Esophagus muscularis mucosa (tissue), 4 donors: ENCODE data around the gene MYO19. TPM values are rescaled to one million over a fixed set of nuclear protein-coding genes. Genes with fewer than 3 reads are reported as not detected.
"Not testable (repeated sequence)": the region's sequence is repeated elsewhere in the genome, so short reads cannot be mapped to it uniquely, and the experiment has no call there.

Source experiments
- DNase-seq: peaks from one replicate; pipeline ENCODE4 v3.0.0-alpha.2; 2017; ENCODE audit errors: extremely low spot score
- H3K27ac ChIP-seq, 4 donors: fragments of 200-600 bp; sonication (generic); replicated peaks in 1 of 4; 1 replicate in 3 of 4; 2 replicates in 1 of 4; pipeline ENCODE4 v1.5.1; 2016 to 2019; ENCODE audit warnings: mild to moderate bottlenecking in 1 of 4
- H3K27me3 ChIP-seq, 4 donors: fragments of 200-600 bp; sonication (generic); one replicate each; pipeline versions ENCODE4 v1.5.1 to v1.6.0; 2016 to 2019
- H3K36me3 ChIP-seq, 4 donors: fragments of 200-600 bp; sonication (generic); one replicate each; pipeline ENCODE4 v1.5.1; 2016 to 2019
- H3K4me1 ChIP-seq, 4 donors: fragments of 200-600 bp; sonication (generic); one replicate each; pipeline ENCODE4 v1.5.1; 2016 to 2019
- H3K4me3 ChIP-seq, 4 donors: fragments of 200-600 bp; sonication (generic); 1 replicate in 2 of 4; 2 replicates in 2 of 4; pipeline ENCODE4 v1.5.1; 2016 to 2019; ENCODE audit warnings: mild to moderate bottlenecking in 4 of 4, moderate library complexity in 1 of 4
- H3K9me3 ChIP-seq, 4 donors: fragments of 200-600 bp; sonication (generic); 1 replicate in 3 of 4; 2 replicates in 1 of 4; pipeline ENCODE4 v1.5.1; 2016 to 2019
- EP300 ChIP-seq: sonication (generic); formaldehyde crosslinking; IDR thresholded peaks from one replicate; pipeline ENCODE4 v1.6.1; 2017; ENCODE audit warnings: antibody characterized with exemption
- POLR2A ChIP-seq: fragments of 450-650 bp; IDR thresholded peaks from one replicate; pipeline ENCODE4 v1.6.1; 2017; ENCODE audit warnings: antibody characterized with exemption, moderate library complexity, mild to moderate bottlenecking, low read depth
- POLR2AphosphoS5 ChIP-seq, 2 donors: sonication (generic); formaldehyde crosslinking; IDR thresholded peaks; one replicate each; pipeline ENCODE4 v1.6.1; 2017; ENCODE audit warnings: antibody characterized with exemption in 2 of 2
- WGBS: methylation state at CpG from one replicate; pipeline ENCODE4 v1.1.5; 2018; 5-methylcytosine and 5-hydroxymethylcytosine counted together
- intact Hi-C: fragments of 100-400 bp; cut with DNase I; formaldehyde crosslinking; loops from one replicate; pipeline ENCODE4 v1.15.1; 2023
- total RNA-seq, 4 donors: library from RNA; depleted of rRNA; stranded (reverse); fragments of >200 nt; gene quantifications; one replicate each; pipeline versions ENCODE4 v1.1.0 to v1.2.1, GENCODE V29; 2016
- TF ChIP-seq, protein P1 (sequence below), 3 experiments: fragments of 200-600 bp in 2 of 3; fragments of 450-650 bp in 1 of 3; sonication (generic) in 2 of 3; IDR thresholded peaks; one replicate each; pipeline ENCODE4 v1.5.1; 2017 to 2019; ENCODE audit warnings: antibody characterized with exemption in 3 of 3, mild to moderate bottlenecking in 2 of 3, moderate library complexity in 1 of 3

The MYO19 gene
- total RNA-seq, 4 donors from 2014 or later, result 29.5 to 68.1 (median 44.3) TPM

- DNase-seq, result no peak
- H3K4me1 ChIP-seq, result peaks cover 0 to 3% (median 0%) of the 10 kb centered on the region in 4 donors
- TF ChIP-seq, protein P1, sequence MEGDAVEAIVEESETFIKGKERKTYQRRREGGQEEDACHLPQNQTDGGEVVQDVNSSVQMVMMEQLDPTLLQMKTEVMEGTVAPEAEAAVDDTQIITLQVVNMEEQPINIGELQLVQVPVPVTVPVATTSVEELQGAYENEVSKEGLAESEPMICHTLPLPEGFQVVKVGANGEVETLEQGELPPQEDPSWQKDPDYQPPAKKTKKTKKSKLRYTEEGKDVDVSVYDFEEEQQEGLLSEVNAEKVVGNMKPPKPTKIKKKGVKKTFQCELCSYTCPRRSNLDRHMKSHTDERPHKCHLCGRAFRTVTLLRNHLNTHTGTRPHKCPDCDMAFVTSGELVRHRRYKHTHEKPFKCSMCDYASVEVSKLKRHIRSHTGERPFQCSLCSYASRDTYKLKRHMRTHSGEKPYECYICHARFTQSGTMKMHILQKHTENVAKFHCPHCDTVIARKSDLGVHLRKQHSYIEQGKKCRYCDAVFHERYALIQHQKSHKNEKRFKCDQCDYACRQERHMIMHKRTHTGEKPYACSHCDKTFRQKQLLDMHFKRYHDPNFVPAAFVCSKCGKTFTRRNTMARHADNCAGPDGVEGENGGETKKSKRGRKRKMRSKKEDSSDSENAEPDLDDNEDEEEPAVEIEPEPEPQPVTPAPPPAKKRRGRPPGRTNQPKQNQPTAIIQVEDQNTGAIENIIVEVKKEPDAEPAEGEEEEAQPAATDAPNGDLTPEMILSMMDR (IDR thresholded peaks at IDR 0.05), result no peak
- no peak for TF ChIP-seq EP300
- no peak for TF ChIP-seq POLR2A
- TF ChIP-seq POLR2AphosphoS5 (IDR thresholded peaks at IDR 0.05), result no peak
- intact Hi-C loops, result no loop called here
- 97% methylated on average over 3 of the region's 3 CpGs for WGBS
- no peak overlapping the region for H3K4me3 ChIP-seq
- H3K27ac ChIP-seq, result no peak overlapping the region
- peaks cover 6 to 68% (median 40%) of the 10 kb centered on the region in 4 donors for H3K36me3 ChIP-seq
- no peaks in the 10 kb centered on the region for H3K27me3 ChIP-seq
- no peaks in the 10 kb centered on the region for H3K9me3 ChIP-seq
These were observed 19.8 kb downstream of the MYO19 start for GRCh38 chr17:36514856-36515255.

DNA sequence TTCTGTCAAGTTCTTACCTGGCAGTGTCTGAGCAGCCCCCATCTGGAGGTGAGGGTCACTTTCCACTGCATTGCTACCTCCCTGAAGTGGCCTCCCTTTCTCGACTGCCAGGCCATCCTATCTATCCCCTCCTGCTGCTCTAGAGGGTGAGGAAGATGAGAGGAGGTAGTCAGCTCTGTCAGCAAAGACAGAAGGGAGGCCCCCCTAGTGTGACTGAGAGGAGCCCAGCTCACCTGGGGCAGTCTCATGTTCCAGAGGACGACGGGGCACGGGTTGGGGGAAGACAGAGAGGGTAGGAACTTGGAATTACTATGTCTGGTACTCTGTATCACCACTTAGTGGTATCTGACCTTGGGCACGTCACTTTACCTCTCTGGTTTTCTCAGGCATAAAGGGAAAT lies 22.0 kb downstream of the MYO19 start:
- H3K4me3 ChIP-seq, result no peak overlapping the region
- TF ChIP-seq, protein P1 (IDR thresholded peaks at IDR 0.05), result no peak
- no peak for TF ChIP-seq EP300
- no peak for TF ChIP-seq POLR2A
- no peak for TF ChIP-seq POLR2AphosphoS5 (IDR thresholded peaks at IDR 0.05)
- peaks cover under 1 to 86% (median 53%) of the 10 kb centered on the region in 4 donors for H3K36me3 ChIP-seq
- H3K27me3 ChIP-seq, result no peaks in the 10 kb centered on the region
- whole genome bisulfite sequencing, result 85% methylated on average over 5 of the region's 5 CpGs
- DNase-seq, result no peak
- peaks cover 0 to 3% (median 0%) of the 10 kb centered on the region in 4 donors for H3K4me1 ChIP-seq
- H3K27ac ChIP-seq, result no peak overlapping the region
- intact Hi-C loops, result no loop called here
- H3K9me3 ChIP-seq, result no peaks in the 10 kb centered on the region

DNA sequence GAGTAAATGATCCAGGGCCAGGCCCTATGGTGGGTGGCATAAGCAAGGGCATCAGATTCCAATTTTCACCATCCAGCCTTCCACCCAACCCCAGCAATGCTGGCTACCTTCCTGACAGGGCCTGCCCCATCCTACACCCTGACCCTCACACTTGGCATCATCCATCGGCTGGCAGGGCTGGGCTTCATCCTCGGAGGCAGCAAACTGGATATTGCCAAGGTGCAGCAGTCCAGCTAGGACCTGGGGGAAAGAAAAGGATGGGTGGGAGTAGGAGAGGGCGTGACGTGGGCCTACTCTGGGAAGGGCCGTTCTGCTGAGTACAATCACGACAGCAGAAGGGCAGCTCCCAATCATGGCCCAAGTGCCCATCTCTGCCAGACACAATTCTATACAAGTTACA lies 23.5 kb downstream of the MYO19 start:
- peaks cover 0 to 3% (median 0%) of the 10 kb centered on the region in 4 donors for H3K4me1 ChIP-seq
- H3K4me3 ChIP-seq, result no peak overlapping the region
- 100% methylated on average over 3 of the region's 6 CpGs for WGBS
- H3K27me3 ChIP-seq, result no peaks in the 10 kb centered on the region
- no peaks in the 10 kb centered on the region for H3K9me3 ChIP-seq
- TF ChIP-seq EP300, result no peak
- intact Hi-C loops, result no loop called here
- no peak overlapping the region for H3K27ac ChIP-seq
- DNase-seq, result no peak
- peaks cover 0 to 91% (median 66%) of the 10 kb centered on the region in 4 donors for H3K36me3 ChIP-seq

DNA sequence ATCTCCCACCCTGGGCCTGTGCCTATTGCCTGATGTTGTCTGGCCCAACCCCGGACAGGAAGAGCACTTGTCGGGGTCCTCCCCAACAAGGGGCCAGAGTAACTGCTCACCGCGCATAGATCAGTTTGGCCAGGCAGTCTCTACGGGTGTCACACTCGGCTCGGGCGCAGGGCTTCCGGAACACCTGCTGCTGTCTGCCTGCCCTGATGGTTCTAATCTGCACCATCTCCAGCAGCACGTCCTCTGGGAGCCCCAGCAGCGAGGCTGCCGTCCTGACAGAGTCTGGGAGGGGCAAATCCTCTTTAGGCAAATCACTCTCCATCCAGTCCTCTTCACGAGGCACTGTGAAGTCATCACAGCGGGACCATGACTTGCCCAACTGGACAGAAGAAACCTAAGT lies 24.0 kb downstream of the MYO19 start:
- WGBS, result 97% methylated on average over 5 of the region's 14 CpGs

DNA sequence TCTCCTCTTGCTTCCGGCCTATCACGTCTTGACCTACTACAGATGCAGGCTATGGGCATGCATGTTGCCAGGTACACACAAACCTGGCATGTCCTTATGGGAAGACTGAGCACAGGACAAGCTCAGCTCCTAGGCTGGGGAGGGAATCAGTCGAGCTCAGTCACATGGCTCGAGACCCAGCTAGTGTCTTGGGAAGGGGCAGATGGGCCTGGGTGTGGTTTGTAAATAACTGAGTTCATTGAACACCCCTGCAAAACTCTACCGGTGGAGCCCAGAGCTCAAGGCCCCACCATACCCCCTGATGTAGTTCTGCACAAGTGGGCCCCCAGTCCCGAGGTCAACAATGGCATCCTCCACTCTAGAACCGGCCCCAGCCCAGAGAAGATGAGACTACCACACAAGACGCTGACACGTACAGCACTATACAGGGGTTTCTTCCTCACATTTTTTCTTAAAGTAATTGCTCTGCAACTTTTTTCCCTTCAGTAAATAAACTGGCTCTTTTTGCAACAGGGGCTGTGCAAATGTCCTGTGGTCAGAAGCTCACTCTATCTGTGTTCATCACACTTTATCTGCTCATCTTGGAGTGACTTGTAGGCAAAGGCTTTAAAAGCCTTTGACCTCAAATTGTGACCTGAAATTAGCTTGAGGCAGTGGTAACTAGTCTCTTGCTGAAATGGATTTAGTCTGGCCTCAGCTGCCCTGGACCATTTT lies 25.2 kb downstream of the MYO19 start:
- Histone ChIP-seq H3K27ac (no peak overlapping the region), H3K27me3 (no peaks in the 10 kb centered on the region), H3K4me3 (no peak overlapping the region), H3K9me3 (no peaks in the 10 kb centered on the region), H3K36me3 (peaks cover 0 to 91% (median 69%) of the 10 kb centered on the region in 4 donors), H3K4me1 (no peaks in the 10 kb centered on the region)
- TF ChIP-seq EP300 (no peak), POLR2AphosphoS5 (IDR thresholded peaks at IDR 0.05) (no peak), POLR2A (no peak)
- TF ChIP-seq, protein P1 (IDR thresholded peaks at IDR 0.05), result no peak
- intact Hi-C loops, result no loop called here
- 97% methylated on average over 5 of the region's 9 CpGs for WGBS
- DNase-seq, result no peak

More for the DNA sequence above, 24.0 kb downstream of the MYO19 start:
- H3K27me3 ChIP-seq, result no peaks in the 10 kb centered on the region
- peaks cover 0 to 91% (median 67%) of the 10 kb centered on the region in 4 donors for H3K36me3 ChIP-seq
- no peak for DNase-seq
- TF ChIP-seq EP300, result no peak
- TF ChIP-seq POLR2AphosphoS5 (IDR thresholded peaks at IDR 0.05), result no peak
- TF ChIP-seq POLR2A, result no peak
- TF ChIP-seq, protein P1 (IDR thresholded peaks at IDR 0.05), result no peak
- no peak overlapping the region for H3K27ac ChIP-seq
- H3K9me3 ChIP-seq, result no peaks in the 10 kb centered on the region
- peaks cover 0 to 3% (median 0%) of the 10 kb centered on the region in 4 donors for H3K4me1 ChIP-seq
- intact Hi-C loops, result no loop called here
- no peak overlapping the region for H3K4me3 ChIP-seq

- H3K4me3 ChIP-seq, H3K9me3 ChIP-seq, H3K27me3 ChIP-seq, H3K4me1 ChIP-seq, DNase-seq, intact Hi-C loops, H3K27ac ChIP-seq: not testable (repeated sequence)
- peaks cover 9 to 91% (median 75%) of the 10 kb centered on the region in 4 donors for H3K36me3 ChIP-seq
- 90% methylated on average over 2 of the region's 2 CpGs for WGBS
These were observed 26.2 kb downstream of the MYO19 start for GRCh38 chr17:36508439-36508838.
